ENCODE data around the gene EOLA1. TPM values are rescaled to one million over a fixed set of nuclear protein-coding genes. Genes with fewer than 3 reads are reported as not detected.
"Not testable (repeated sequence)": the region's sequence is repeated elsewhere in the genome, so short reads cannot be mapped to it uniquely, and the experiment has no call there.

The EOLA1 gene
- total RNA-seq, 6 donors from 2014 or later, result 12.2 to 30.5 (median 17.2) TPM

- H3K4me1 ChIP-seq, result peaks cover 0 to 10% (median 6%) of the 10 kb centered on the region in 4 donors
- no peaks in the 10 kb centered on the region for H3K27me3 ChIP-seq
- no peaks in the 10 kb centered on the region for H3K9me3 ChIP-seq
- peaks cover 0 to 5% (median 0%) of the 10 kb centered on the region in 4 donors for H3K36me3 ChIP-seq
- TF ChIP-seq CTCF (IDR thresholded peaks at IDR 0.05), result no peak
- TF ChIP-seq POLR2AphosphoS5 (IDR thresholded peaks at IDR 0.05), result no peak
- TF ChIP-seq EP300 (IDR thresholded peaks at IDR 0.05), result no peak
- TF ChIP-seq POLR2A (IDR thresholded peaks at IDR 0.05), result no peak
- no peak for DNase-seq
- no peak for ATAC-seq (ENCODE audit: low FRiP score in 2 of 2)
- 46% methylated on average over 13 of the region's 13 CpGs; no CpG with 5 or more reads in 1 of the 2 donors for WGBS, 2 donors
- peak overlapping the region; percentile 83 to 94 (median 89) for H3K27ac ChIP-seq
- peak overlapping the region; percentile 38 to 81 (median 60) for H3K4me3 ChIP-seq
Observed at GRCh38 chrX:149541521-149542047, 772 bp downstream of the EOLA1 start.

- H3K27me3 ChIP-seq; H3K9me3 ChIP-seq; H3K4me1 ChIP-seq; DNase-seq; H3K27ac ChIP-seq; ATAC-seq (ENCODE audit: low FRiP score in 2 of 2); H3K4me3 ChIP-seq; H3K36me3 ChIP-seq: not testable (repeated sequence)
- WGBS, 2 donors, result 76 to 86% methylated on average over 10 to 20 of the region's 29 CpGs
Observed at GRCh38 chrX:149545545-149546543, 5.0 kb downstream of the EOLA1 start.

GRCh38 chrX:149546962-149547361 lies 6.2 kb downstream of the EOLA1 start:
- not testable (repeated sequence) for H3K4me3 ChIP-seq; H3K27me3 ChIP-seq; H3K27ac ChIP-seq; H3K9me3 ChIP-seq; H3K4me1 ChIP-seq; DNase-seq; ATAC-seq (ENCODE audit: low FRiP score in 2 of 2); H3K36me3 ChIP-seq
- 71 to 83% methylated on average over 1 of the region's 1 CpG for WGBS, 2 donors

GRCh38 chrX:149547782-149548181 lies 7.0 kb downstream of the EOLA1 start:
- WGBS, 2 donors, result 40% methylated on average over 1 of the region's 3 CpGs; no CpG with 5 or more reads in 1 of the 2 donors
- H3K9me3 ChIP-seq; ATAC-seq (ENCODE audit: low FRiP score in 2 of 2); H3K27me3 ChIP-seq; H3K27ac ChIP-seq; DNase-seq; H3K4me1 ChIP-seq; H3K4me3 ChIP-seq; H3K36me3 ChIP-seq: not testable (repeated sequence)

GRCh38 chrX:149549701-149550100 lies 8.9 kb downstream of the EOLA1 start, which contains the start of gene HSFX3:
Gene HSFX3, minus strand, starts transcription at chrX:149549924. Its CDS starts 72 bp downstream, at chrX:149549852.
- not testable (repeated sequence) for H3K9me3 ChIP-seq; H3K27me3 ChIP-seq; DNase-seq; H3K4me1 ChIP-seq; H3K27ac ChIP-seq; H3K4me3 ChIP-seq; H3K36me3 ChIP-seq; ATAC-seq (ENCODE audit: low FRiP score in 2 of 2)
- WGBS, 2 donors, result 100% methylated on average over 1 of the region's 6 CpGs; no CpG with 5 or more reads in 1 of the 2 donors

- not testable (repeated sequence) for H3K36me3 ChIP-seq; H3K4me3 ChIP-seq; H3K27ac ChIP-seq; DNase-seq; H3K27me3 ChIP-seq; H3K9me3 ChIP-seq; H3K4me1 ChIP-seq; ATAC-seq (ENCODE audit: low FRiP score in 2 of 2)
- WGBS, 2 donors, result 67 to 100% methylated on average over 1 of the region's 1 CpG
Observed at GRCh38 chrX:149550454-149550853, 9.6 kb downstream of the EOLA1 start.

- not testable (repeated sequence) for H3K4me1 ChIP-seq; ATAC-seq (ENCODE audit: low FRiP score in 2 of 2); H3K27me3 ChIP-seq; H3K36me3 ChIP-seq; H3K27ac ChIP-seq; DNase-seq; H3K9me3 ChIP-seq; H3K4me3 ChIP-seq
- no CpG with 5 or more reads among the region's 4 CpGs for WGBS, 2 donors
Observed at GRCh38 chrX:149551245-149551938, 10.6 kb downstream of the EOLA1 start.

GRCh38 chrX:149551939-149552248 lies 11.1 kb downstream of the EOLA1 start:
- WGBS, 2 donors, result 92% methylated on average over 2 of the region's 6 CpGs; no CpG with 5 or more reads in 1 of the 2 donors
- not testable (repeated sequence) for H3K4me3 ChIP-seq; H3K4me1 ChIP-seq; H3K27ac ChIP-seq; ATAC-seq (ENCODE audit: low FRiP score in 2 of 2); H3K36me3 ChIP-seq; H3K27me3 ChIP-seq; DNase-seq; H3K9me3 ChIP-seq

GRCh38 chrX:149555251-149555650 lies 14.4 kb downstream of the EOLA1 start:
- not testable (repeated sequence) for H3K9me3 ChIP-seq, H3K27me3 ChIP-seq
- no CpG with 5 or more reads among the region's 4 CpGs for WGBS, 2 donors

More at GRCh38 chrX:149555251-149555650, 14.4 kb downstream of the EOLA1 start:
- ATAC-seq (ENCODE audit: low FRiP score in 2 of 2); H3K36me3 ChIP-seq; H3K4me1 ChIP-seq; H3K4me3 ChIP-seq; DNase-seq; H3K27ac ChIP-seq: not testable (repeated sequence)

All from upper lobe of left lung (tissue), 6 donors.